ENCODE results near the gene SRA1. TPM values are rescaled to one million over a fixed set of nuclear protein-coding genes. Genes with fewer than 3 reads are reported as not detected.

Gene SRA1
- total and polyA plus RNA-seq, 2 of the 4 experiments (the other 2 are of a cell fraction): 52.9 to 54.8 TPM

DNA sequence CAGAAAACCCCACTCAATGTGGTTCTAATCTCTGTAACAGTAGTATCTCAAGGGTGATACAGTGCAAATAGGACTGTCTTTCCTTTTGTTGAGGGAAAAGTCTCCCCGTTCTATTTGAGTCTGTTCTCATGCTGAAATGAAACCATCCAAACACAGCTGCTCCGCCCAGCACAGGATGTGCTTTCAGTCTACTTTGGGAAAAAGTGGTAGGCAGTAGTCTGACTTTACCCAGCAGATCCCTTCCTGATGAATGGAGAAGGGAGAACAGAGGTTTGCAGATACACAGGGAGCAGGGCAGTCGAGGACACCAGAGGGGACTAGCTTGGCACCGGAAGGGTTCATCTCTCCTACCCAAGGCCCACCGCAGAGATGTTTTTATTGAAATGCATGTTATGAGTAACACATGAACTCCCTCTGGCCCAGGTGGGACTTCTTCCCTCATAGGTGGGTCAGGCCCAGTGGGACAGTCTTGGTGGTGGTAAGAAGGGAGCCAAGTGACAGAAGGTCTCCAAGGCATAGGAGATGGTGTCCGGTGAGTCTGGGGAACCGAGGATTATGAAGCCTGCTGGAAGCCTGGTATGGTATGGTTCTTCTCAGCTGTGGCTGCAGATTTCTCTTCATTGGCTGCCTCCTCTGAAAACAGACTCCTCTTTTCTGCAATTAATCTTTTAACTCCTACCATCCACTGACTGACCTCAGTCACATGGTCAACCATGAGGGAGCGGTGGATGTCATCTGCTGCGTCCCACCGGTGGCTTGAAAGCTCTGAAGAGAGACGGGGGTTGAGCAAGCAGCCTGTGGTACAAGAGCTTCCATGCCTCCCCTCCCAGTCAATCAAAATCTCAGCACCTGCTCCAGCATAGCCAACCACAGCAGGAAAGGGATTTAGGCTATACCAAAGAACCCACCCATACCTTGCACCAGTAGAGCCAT lies 6.9 kb downstream of the SRA1 start:
- H2BK15ac ChIP-seq (ENCODE audit: low read depth, low read length): no peak overlapping the region
- H2AK5ac ChIP-seq (ENCODE audit: low read depth, low read length): no peak overlapping the region
- in situ Hi-C loops (cut with MboI; ENCODE audit: low sequenced_read_pairs): no loop called here
- peaks cover 14 to 74% of the 10 kb centered on the region in 2 experiments; a peak in 3 of 4 replicates for H3K79me1 ChIP-seq (ENCODE audit: low read depth in 1 of 2, low read length in 2 of 2)
- no peaks in the 10 kb centered on the region for H3K27me3 ChIP-seq (ENCODE audit: control insufficient read depth, insufficient read depth, low read length)
- H2BK5ac ChIP-seq (ENCODE audit: low read depth, low read length, poor library complexity, severe bottlenecking): no peak overlapping the region
- no peaks in the 10 kb centered on the region for H3K9me3 ChIP-seq (ENCODE audit: control insufficient read depth, insufficient read depth, low read length)
- ATAC-seq (ENCODE audit: low read depth): no peak
- H3K4me2 ChIP-seq (ENCODE audit: low read depth, low read length): no peak overlapping the region
- H2BK20ac ChIP-seq (ENCODE audit: low read depth, low read length): no peak overlapping the region
- H3K4me3 ChIP-seq (ENCODE audit: insufficient read depth, low read depth, low read length): no peak overlapping the region
- ChIA-PET CTCF (no interaction called here), POLR2A (ENCODE audit: unreplicated experiment) (no interaction called here)
- H3K14ac ChIP-seq (replicated peaks; ENCODE audit: low read depth, low read length): no peak overlapping the region
- no peak for DNase-seq
- H3K56ac ChIP-seq (ENCODE audit: extremely low read depth, insufficient read depth, low read length): no peak overlapping the region
- H3K27ac ChIP-seq (ENCODE audit: insufficient read depth, low read length): no peak overlapping the region
- H3K36me3 ChIP-seq (ENCODE audit: control insufficient read depth, insufficient read depth, low read length): peaks cover 32% of the 10 kb centered on the region
- H3K23ac ChIP-seq (ENCODE audit: low read depth, low read length): no peak overlapping the region
- peaks cover 42% of the 10 kb centered on the region for H4K20me1 ChIP-seq (ENCODE audit: insufficient read depth, low read length)
- dilution Hi-C loops (cut with HindIII; ENCODE audit: low sequenced_read_pairs, unreplicated experiment): no loop called here
- H4K5ac ChIP-seq (ENCODE audit: low read depth, low read length): no peak overlapping the region
- no peak overlapping the region for H3K4ac ChIP-seq (ENCODE audit: low read depth, low read length)
- H3K18ac ChIP-seq (ENCODE audit: low read depth, low read length): no peak overlapping the region
- no peak for TF ChIP-seq SMC3 (IDR thresholded peaks at IDR 0.05; ENCODE audit: low read depth, low read length)
- H2BK120ac ChIP-seq (ENCODE audit: low read depth, low read length): no peak overlapping the region
- intact Hi-C loops (cut with micrococcal nuclease): no loop called here
- H4K8ac ChIP-seq (ENCODE audit: low read depth in 2 of 2, low read length in 2 of 2): no peak overlapping the region
- H2AK9ac ChIP-seq (replicated peaks; ENCODE audit: low read depth, low read length, poor library complexity): no peak overlapping the region
- BruUV-seq (replicated peaks): no TSS peak
- no CpG with 5 or more reads among the region's 11 CpGs for WGBS, 2 experiments (ENCODE audit: extremely low coverage in 2 of 2, insufficient read length in 1 of 2)
- no peak overlapping the region for H3K9ac ChIP-seq (ENCODE audit: low read depth, low read length)
- no peak overlapping the region for H4K91ac ChIP-seq (ENCODE audit: insufficient read depth, low read depth, low read length)
- H3K9me1 ChIP-seq (ENCODE audit: insufficient read depth, low read length): 0 out of 2 replicates have a peak, but pooled peaks cover 3% of the 10 kb centered on the region
- H3K4me1 ChIP-seq (ENCODE audit: control insufficient read depth, insufficient read depth, low read length): peaks cover 21% of the 10 kb centered on the region
- H2AFZ ChIP-seq (replicated peaks; ENCODE audit: low read length, poor library complexity): no peak overlapping the region

Measured in IMR-90 (cell line).